ENCODE data around the gene PLEKHH3.
A peak's percentile ranks its signal among the peaks of the same experiment; 100 is the strongest.
"Not testable (repeated sequence)": the region's sequence is repeated elsewhere in the genome, so short reads cannot be mapped to it uniquely, and the experiment has no call there.

PLEKHH3 gene

GRCh38 chr17:42669977-42670788 is 6.6 kb downstream of the PLEKHH3 start:
- DNase-seq: peak; percentile 54

- no peak for DNase-seq
Measured at GRCh38 chr17:42669705-42669976, 7.2 kb downstream of the PLEKHH3 start.

- no peak for DNase-seq
Measured at GRCh38 chr17:42667088-42667951, 9.5 kb downstream of the PLEKHH3 start.

GRCh38 chr17:42666126-42666525 is 10.7 kb downstream of the PLEKHH3 start:
- not testable (repeated sequence) for DNase-seq

- DNase-seq: no peak
Measured at GRCh38 chr17:42665581-42666001, 11.2 kb downstream of the PLEKHH3 start.

GRCh38 chr17:42660692-42661345 is 16.0 kb downstream of the PLEKHH3 start:
- no peak for DNase-seq

GRCh38 chr17:42659932-42660274 is 16.9 kb downstream of the PLEKHH3 start:
- DNase-seq: not testable (repeated sequence)

- peak; percentile 88 for DNase-seq
Measured at GRCh38 chr17:42659079-42659931, 17.5 kb downstream of the PLEKHH3 start, which contains the start of gene TUBG2. TUBG2 (plus strand) TSS chr17:42659284; CDS start chr17:42659504, 220 bp downstream.

GRCh38 chr17:42657824-42658588 is 18.8 kb downstream of the PLEKHH3 start:
- DNase-seq: no peak

- no peak for DNase-seq
Measured at GRCh38 chr17:42655528-42655927, 21.3 kb downstream of the PLEKHH3 start.

- no peak for DNase-seq
Measured at GRCh38 chr17:42653179-42654124, 23.3 kb downstream of the PLEKHH3 start.

GRCh38 chr17:42651392-42651791 is 25.4 kb downstream of the PLEKHH3 start:
- DNase-seq: no peak

GRCh38 chr17:42647778-42648177 is 29.0 kb downstream of the PLEKHH3 start:
- DNase-seq: no peak

GRCh38 chr17:42642336-42642735 is 34.5 kb downstream of the PLEKHH3 start:
- DNase-seq: no peak

- DNase-seq: no peak
Measured at GRCh38 chr17:42640121-42640520, 36.7 kb downstream of the PLEKHH3 start.

GRCh38 chr17:42639525-42640113 is 37.2 kb downstream of the PLEKHH3 start:
- no peak for DNase-seq

GRCh38 chr17:42632949-42633444 is 43.8 kb downstream of the PLEKHH3 start:
- no peak for DNase-seq

GRCh38 chr17:42629411-42630009 is 47.3 kb downstream of the PLEKHH3 start:
- DNase-seq: no peak

- DNase-seq: not testable (repeated sequence)
Measured at GRCh38 chr17:42627032-42627764, 49.6 kb downstream of the PLEKHH3 start.
